Muscle of leg (tissue), 11 donors: ENCODE measurements around the gene ANKRD63. TPM values are rescaled to one million over a fixed set of nuclear protein-coding genes. Genes with fewer than 3 reads are reported as not detected.

Source experiments
- DNase-seq: peaks from one replicate; pipeline ENCODE4 v3.0.0; 2013
- H3K27ac ChIP-seq: one replicate; pipeline ENCODE4 v1.5.1; 2013; ENCODE audit warnings: mild to moderate bottlenecking, low read length, control low read depth
- H3K27me3 ChIP-seq: one replicate; pipeline ENCODE4 v1.6.1; 2013; ENCODE audit warnings: low read length; ENCODE audit not compliant: control insufficient read depth, insufficient read depth
- H3K36me3 ChIP-seq: one replicate; pipeline ENCODE4 v1.6.1; 2013; ENCODE audit warnings: low read length; ENCODE audit not compliant: control insufficient read depth, insufficient read depth
- H3K4me1 ChIP-seq: one replicate; pipeline ENCODE4 v1.6.1; 2013; ENCODE audit warnings: low read length; ENCODE audit not compliant: control insufficient read depth, insufficient read depth
- H3K4me3 ChIP-seq: one replicate; pipeline ENCODE4 v1.5.1; 2013; ENCODE audit warnings: low read length, control low read depth
- H3K9me3 ChIP-seq: replicated peaks from 2 replicates; pipeline ENCODE4 v1.6.1; 2013; ENCODE audit warnings: low read depth, low read length; ENCODE audit not compliant: control insufficient read depth
- WGBS: methylation state at CpG from one replicate; pipeline ENCODE4 v1.1.5; 2013; ENCODE audit warnings: missing lambda C conversion rate; ENCODE audit not compliant: insufficient coverage; 5-methylcytosine and 5-hydroxymethylcytosine counted together
- polyA plus RNA-seq, 8 donors: library from polyadenylated mRNA; unstranded; fragments of 120-200 nt; gene quantifications; one replicate each; pipeline versions ENCODE4 v1.2.1 to v1.2.3, GENCODE V29; 2013; ENCODE audit warnings: inconsistent platforms in 1 of 8, low replicate concordance in 1 of 8; ENCODE audit not compliant: insufficient read length in 8 of 8, insufficient read depth in 1 of 8
- total RNA-seq: library from RNA; stranded (reverse); fragments of 120-200 nt; gene quantifications from one replicate; pipeline ENCODE4 v1.2.4, GENCODE V29; 2013

ANKRD63 gene
- total and polyA plus RNA-seq, 9 donors = 0.11 to 0.22 (median 0.16) TPM; not detected in 3

GRCh38 chr15:40235201-40235885 is 47.5 kb downstream of the ANKRD63 start:
- Histone ChIP-seq H3K9me3 (no peaks in the 10 kb centered on the region), H3K27ac (no peak overlapping the region), H3K36me3 (no peaks in the 10 kb centered on the region), H3K4me3 (no peak overlapping the region), H3K27me3 (peaks cover 22% of the 10 kb centered on the region), H3K4me1 (peaks cover 12% of the 10 kb centered on the region)
- WGBS = 81% methylated on average over 3 of the region's 4 CpGs
- DNase-seq = peak; percentile 28

GRCh38 chr15:40234783-40235182 is 48.1 kb downstream of the ANKRD63 start:
- 54% methylated on average over 4 of the region's 4 CpGs for WGBS
- Histone ChIP-seq H3K4me1 (peaks cover 12% of the 10 kb centered on the region), H3K9me3 (no peaks in the 10 kb centered on the region), H3K36me3 (no peaks in the 10 kb centered on the region), H3K27ac (no peak overlapping the region), H3K4me3 (no peak overlapping the region), H3K27me3 (peaks cover 17% of the 10 kb centered on the region)
- DNase-seq = no peak

- WGBS = 76% methylated on average over 3 of the region's 11 CpGs
- Histone ChIP-seq H3K36me3 (peaks cover 4% of the 10 kb centered on the region), H3K9me3 (no peaks in the 10 kb centered on the region), H3K4me3 (no peak overlapping the region), H3K27ac (no peak overlapping the region), H3K27me3 (peaks cover 10% of the 10 kb centered on the region), H3K4me1 (peaks cover 7% of the 10 kb centered on the region)
- no peak for DNase-seq
These were observed 48.9 kb downstream of the ANKRD63 start for GRCh38 chr15:40233727-40234577.

GRCh38 chr15:40232625-40233070 is 50.2 kb downstream of the ANKRD63 start:
- Histone ChIP-seq H3K4me3 (no peak overlapping the region), H3K27ac (no peak overlapping the region), H3K27me3 (no peaks in the 10 kb centered on the region), H3K4me1 (no peaks in the 10 kb centered on the region), H3K36me3 (peaks cover 6% of the 10 kb centered on the region), H3K9me3 (no peaks in the 10 kb centered on the region)
- DNase-seq = peak; percentile 31
- 15% methylated on average over 6 of the region's 7 CpGs for WGBS

Other genes with a start within 250 kb of the ANKRD63 start
- gene SRP14, start 243.9 kb downstream of the ANKRD63 start, total RNA-seq = 148 TPM
- gene SRP14, start 243.9 kb downstream of the ANKRD63 start, polyA plus RNA-seq = 100 to 1,000 TPM; 317 to 493 (median 359) TPM
- gene BMF, start 174.2 kb downstream of the ANKRD63 start, total RNA-seq = 10.1 TPM
- 10 to 100 TPM in 5 of 8 donors, 1 to 10 TPM in 3; 7.5 to 15.3 (median 12.9) TPM for gene BMF, start 174.2 kb downstream of the ANKRD63 start, polyA plus RNA-seq
- 11.8 TPM for gene BUB1B, start 122.0 kb downstream of the ANKRD63 start, total RNA-seq
- 10 to 100 TPM; 10.8 to 20.7 (median 14.7) TPM for gene BUB1B, start 122.0 kb downstream of the ANKRD63 start, polyA plus RNA-seq
- gene PAK6, start 44.0 kb downstream of the ANKRD63 start, total RNA-seq = 0.44 TPM
- gene PAK6, start 44.0 kb downstream of the ANKRD63 start, polyA plus RNA-seq = 1 to 10 TPM in 2 of 8 donors, under 1 TPM in 6; 0.29 to 1.6 (median 0.55) TPM
- 4.8 TPM for gene PLCB2, start 24.9 kb upstream of the ANKRD63 start, total RNA-seq
- gene PLCB2, start 24.9 kb upstream of the ANKRD63 start, polyA plus RNA-seq = 10 to 100 TPM in 2 of 8 donors, 1 to 10 TPM in 6; 6.2 to 11.5 (median 8.7) TPM
- gene INAFM2, start 40.6 kb upstream of the ANKRD63 start, total RNA-seq = 12.4 TPM
- 10 to 100 TPM; 10.7 to 16.7 (median 13.5) TPM for gene INAFM2, start 40.6 kb upstream of the ANKRD63 start, polyA plus RNA-seq
- gene CCDC9B, start 57.9 kb upstream of the ANKRD63 start, total RNA-seq = 5.3 TPM
- 10 to 100 TPM; 10.2 to 16.8 (median 12.5) TPM for gene CCDC9B, start 57.9 kb upstream of the ANKRD63 start, polyA plus RNA-seq
- gene PHGR1, start 68.0 kb upstream of the ANKRD63 start, total RNA-seq = not detected
- 10 to 100 TPM in 1 of 8 donors, 1 to 10 TPM in 1, under 1 TPM in 1, not detected in 5; 0.41 to 33.7 (median 4.7) TPM for gene PHGR1, start 68.0 kb upstream of the ANKRD63 start, polyA plus RNA-seq
- 0.75 TPM for gene DISP2, start 75.2 kb upstream of the ANKRD63 start, total RNA-seq
- 1 to 10 TPM in 5 of 8 donors, under 1 TPM in 3; 0.20 to 4.3 (median 1.4) TPM for gene DISP2, start 75.2 kb upstream of the ANKRD63 start, polyA plus RNA-seq
- 22.2 TPM for gene KNSTRN, start 99.7 kb upstream of the ANKRD63 start, total RNA-seq
- 10 to 100 TPM; 17.8 to 24.8 (median 21.8) TPM for gene KNSTRN, start 99.7 kb upstream of the ANKRD63 start, polyA plus RNA-seq
- gene IVD, start 122.7 kb upstream of the ANKRD63 start, total RNA-seq = 30.5 TPM
- gene IVD, start 122.7 kb upstream of the ANKRD63 start, polyA plus RNA-seq = 10 to 100 TPM; 42.6 to 60.3 (median 49.3) TPM
- gene BAHD1, start 157.9 kb upstream of the ANKRD63 start, total RNA-seq = 12.1 TPM
- 10 to 100 TPM; 13.3 to 22.6 (median 19.0) TPM for gene BAHD1, start 157.9 kb upstream of the ANKRD63 start, polyA plus RNA-seq
- gene CHST14, start 187.9 kb upstream of the ANKRD63 start, total RNA-seq = 16.0 TPM
- gene CHST14, start 187.9 kb upstream of the ANKRD63 start, polyA plus RNA-seq = 10 to 100 TPM; 32.1 to 48.4 (median 43.0) TPM